HCT116 (cell line): ENCODE results near the gene KLHL40. TPM values are rescaled to one million over a fixed set of nuclear protein-coding genes. Genes with fewer than 3 reads are reported as not detected.

Source experiments
- ATAC-seq: fragments of 200-7000 bp; cut with Tn5 transposase; 2 replicates; pipeline ENCODE4 v1.9.1; 2020; ENCODE audit warnings: mild to moderate bottlenecking, moderate library complexity
- BruUV-seq: library from RNA; stranded (reverse); fragments of 400-500 nt; replicated peaks from 2 replicates; lab custom pipeline; 2021; lab: Mats Ljungman, UMichigan
- CTCF ChIA-PET: fragments of 300-600 bp; sonication (Branson Sonifier 250); formaldehyde crosslinking; loops from one replicate; lab custom pipeline; 2021; ENCODE audit warnings: antibody characterized with exemption; lab: Charles Lee
- POLR2A ChIA-PET: fragments of 300-600, 350-600 bp; sonication (Branson Sonifier 250); formaldehyde crosslinking; loops from one replicate; lab custom pipeline; 2021; ENCODE audit warnings: antibody characterized with exemption; lab: Charles Lee
- RAD21 ChIA-PET, 2 experiments: fragments of 300-600 bp; sonication (Branson Sonifier 250); formaldehyde crosslinking; loops; one replicate each; lab custom pipeline; 2023; ENCODE audit warnings: low total read pairs in 2 of 2; ENCODE audit not compliant: uncharacterized antibody in 2 of 2, unreplicated experiment in 2 of 2, low non-redundant PET in 1 of 2; lab: Charles Lee
- DNase-seq: peaks from one replicate; pipeline ENCODE4 v3.0.0-alpha.2; 2010; ENCODE audit warnings: low read depth, low spot score
- H2AFZ ChIP-seq: fragments of 200-600 bp; shearing (Covaris generic), sonication (generic); 2 replicates; pipeline ENCODE4 v1.6.1; 2017; ENCODE audit warnings: low read depth, mixed run types, mixed read lengths, antibody characterized with exemption, low read length; ENCODE audit not compliant: poor library complexity, severe bottlenecking
- H3K27ac ChIP-seq: 2 replicates; pipeline ENCODE4 v1.5.1; 2012; ENCODE audit warnings: low read depth, low read length
- H3K27me3 ChIP-seq: fragments of 200-600 bp; sonication (generic); 2 replicates; pipeline ENCODE4 v1.6.1; 2016; ENCODE audit warnings: mixed run types, low read length, mixed read lengths; ENCODE audit not compliant: insufficient read depth
- H3K36me3 ChIP-seq, 2 experiments: fragments of 200-500 bp in 1 of 2; fragments of 200-600 bp in 1 of 2; sonication (Bioruptor generic) in 1 of 2; sonication (generic) in 1 of 2; 2 replicates each; pipeline versions ENCODE4 v1.5.1 to v1.6.1; 2014 to 2016; ENCODE audit warnings: low read length in 2 of 2, inconsistent platforms in 1 of 2, mixed read lengths in 1 of 2, mixed run types in 1 of 2; ENCODE audit not compliant: insufficient read depth in 2 of 2, control insufficient read depth in 1 of 2
- H3K4me1 ChIP-seq, 2 experiments: fragments of 200-600 bp in 1 of 2; sonication (generic) in 1 of 2; 2 replicates each; pipeline versions ENCODE4 v1.5.1 to v1.6.1; 2012 to 2017; ENCODE audit warnings: low read length in 2 of 2, inconsistent platforms in 1 of 2, mild to moderate bottlenecking in 1 of 2, mixed read lengths in 1 of 2, mixed run types in 1 of 2, moderate library complexity in 1 of 2; ENCODE audit not compliant: insufficient read depth in 2 of 2, control insufficient read depth in 1 of 2
- H3K4me2 ChIP-seq: fragments of 200-600 bp; sonication (generic); 2 replicates; pipeline ENCODE4 v1.6.1; 2017; ENCODE audit warnings: mixed run types, low read length, mixed read lengths
- H3K4me3 ChIP-seq, 2 experiments: fragments of 200-600 bp in 1 of 2; sonication (generic) in 1 of 2; replicated peaks in 1 of 2; 2 replicates each; pipeline ENCODE4 v1.5.1; 2011 to 2016; ENCODE audit warnings: low read length in 2 of 2, control low read depth in 1 of 2, low read depth in 1 of 2, mild to moderate bottlenecking in 1 of 2, mixed read lengths in 1 of 2, mixed run types in 1 of 2
- H3K79me2 ChIP-seq: fragments of 200-600 bp; sonication (generic); 2 replicates; pipeline ENCODE4 v1.6.1; 2017; ENCODE audit warnings: mild to moderate bottlenecking, mixed run types, low read length, moderate library complexity, mixed read lengths; ENCODE audit not compliant: insufficient read depth
- H3K9ac ChIP-seq: fragments of 200-600 bp; sonication (generic); 2 replicates; pipeline ENCODE4 v1.6.1; 2016; ENCODE audit warnings: low read length, mixed read lengths
- H3K9me2 ChIP-seq: fragments of 200-600 bp; sonication (generic), shearing (Covaris generic); 2 replicates; pipeline ENCODE4 v1.6.1; 2017; ENCODE audit warnings: mixed run types, mild to moderate bottlenecking, moderate library complexity; ENCODE audit not compliant: insufficient read depth
- H3K9me3 ChIP-seq, 2 experiments: fragments of 200-500 bp in 1 of 2; fragments of 200-600 bp in 1 of 2; sonication (Bioruptor generic) in 1 of 2; sonication (generic) in 1 of 2; 2 replicates each; pipeline ENCODE4 v1.6.1; 2014 to 2017; ENCODE audit warnings: low read length in 2 of 2, mixed read lengths in 2 of 2, inconsistent platforms in 1 of 2, low read depth in 1 of 2, mild to moderate bottlenecking in 1 of 2, mixed run types in 1 of 2, moderate library complexity in 1 of 2; ENCODE audit not compliant: control insufficient read depth in 1 of 2, insufficient read depth in 1 of 2
- H4K20me1 ChIP-seq: fragments of 200-600 bp; sonication (generic), shearing (Covaris generic); 2 replicates; pipeline ENCODE4 v1.6.1; 2017; ENCODE audit warnings: mixed run types, mild to moderate bottlenecking, moderate library complexity; ENCODE audit not compliant: insufficient read depth
- CBX3 ChIP-seq: IDR thresholded peaks from 2 replicates; pipeline ENCODE4 v1.6.1; 2012; ENCODE audit warnings: low read depth
- EGR1 ChIP-seq: IDR thresholded peaks from 2 replicates; pipeline ENCODE4 v1.6.1; 2012; ENCODE audit warnings: low read depth
- ELF1 ChIP-seq: IDR thresholded peaks from 2 replicates; pipeline ENCODE4 v1.6.1; 2012; ENCODE audit warnings: low read depth, borderline replicate concordance
- EZH2phosphoT487 ChIP-seq: fragments of 200-600 bp; IDR thresholded peaks from 2 replicates; pipeline ENCODE4 v1.6.1; 2018; ENCODE audit warnings: antibody characterized with exemption, borderline replicate concordance
- FOSL1 ChIP-seq: IDR thresholded peaks from 2 replicates; pipeline ENCODE4 v1.6.1; 2012; ENCODE audit warnings: low read depth
- POLR2A ChIP-seq: IDR thresholded peaks from 2 replicates; pipeline ENCODE4 v1.7.0; 2011; ENCODE audit warnings: borderline replicate concordance; ENCODE audit not compliant: insufficient read depth, insufficient read length; ENCODE audit errors: extremely low read depth
- POLR2AphosphoS5 ChIP-seq: IDR thresholded peaks from 2 replicates; pipeline ENCODE4 v1.6.1; 2011; ENCODE audit warnings: mild to moderate bottlenecking, low read depth, low read length, moderate library complexity
- REST ChIP-seq: IDR thresholded peaks from 2 replicates; pipeline ENCODE4 v1.6.1; 2012; ENCODE audit warnings: low read depth
- SIN3A ChIP-seq: IDR thresholded peaks from 2 replicates; pipeline ENCODE4 v1.6.1; 2012; ENCODE audit warnings: low read depth
- SP1 ChIP-seq: IDR thresholded peaks from 2 replicates; pipeline ENCODE4 v1.6.1; 2012; ENCODE audit warnings: low read depth
- SRF ChIP-seq: IDR thresholded peaks from 2 replicates; pipeline ENCODE4 v1.6.1; 2012; ENCODE audit warnings: low read depth
- TCF7L2 ChIP-seq: IDR thresholded peaks from 2 replicates; pipeline ENCODE4 v1.7.0; 2011; ENCODE audit warnings: borderline replicate concordance, inconsistent platforms; ENCODE audit not compliant: insufficient read depth, insufficient read length; ENCODE audit errors: extremely low read depth
- YY1 ChIP-seq: IDR thresholded peaks from 2 replicates; pipeline ENCODE4 v1.6.1; 2011; ENCODE audit warnings: low read length, low read depth, moderate library complexity, mild to moderate bottlenecking; ENCODE audit not compliant: insufficient replicate concordance; ENCODE audit errors: extremely low read depth
- ZNF274 ChIP-seq: fragments of 200-500 bp; sonication (Bioruptor generic); IDR thresholded peaks from 2 replicates; pipeline ENCODE4 v1.6.1; 2014; ENCODE audit warnings: mild to moderate bottlenecking, low read depth, low read length, inconsistent platforms
- intact Hi-C: fragments of 100-400 bp; cut with micrococcal nuclease; formaldehyde crosslinking; loops from 2 replicates; pipeline ENCODE4 v1.10.0; 2022
- total RNA-seq: library from RNA; stranded (reverse); gene quantifications from one replicate; pipeline ENCODE4 v1.2.1, GENCODE V29; 2021; ENCODE audit not compliant: unreplicated experiment
- TF ChIP-seq, protein P1 (sequence below), 3 experiments: fragments of 200-600 bp in 1 of 3; sonication (generic) in 1 of 3; IDR thresholded peaks in 2 of 3; conservative IDR thresholded peaks in 1 of 3; 2 replicates each; pipeline ENCODE4 v1.5.1; 2012 to 2017; ENCODE audit warnings: low read depth in 2 of 3, low read length in 2 of 3, antibody characterized with exemption in 1 of 3, borderline replicate concordance in 1 of 3, control low read depth in 1 of 3, mild to moderate bottlenecking in 1 of 3, mixed read lengths in 1 of 3, mixed run types in 1 of 3, moderate library complexity in 1 of 3; ENCODE audit not compliant: insufficient read depth in 1 of 3
- TF ChIP-seq, protein P2 (sequence below): IDR thresholded peaks from 2 replicates; pipeline ENCODE4 v1.6.1; 2012

Gene KLHL40
- total RNA-seq, 1 experiment from 2014 or later = not detected

DNA sequence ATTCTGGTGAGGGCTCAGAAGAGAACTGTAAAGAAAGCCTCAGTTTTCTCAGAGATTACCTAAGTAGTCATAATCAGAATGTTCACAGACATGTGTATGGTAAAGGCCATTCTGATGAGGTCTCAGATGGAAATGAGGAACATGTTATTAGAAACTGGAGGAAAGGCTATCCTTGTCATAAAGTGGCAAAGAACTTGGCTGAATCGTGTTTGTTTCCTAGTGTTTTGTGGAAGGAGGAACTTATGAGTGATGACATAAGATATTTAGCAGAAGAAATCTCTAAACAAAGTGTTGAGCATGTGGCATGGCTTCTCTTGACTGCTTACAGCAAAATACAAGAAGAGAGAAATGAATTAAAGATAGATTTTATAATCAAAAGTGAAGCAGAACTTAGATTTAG is 12.8 kb upstream of the KLHL40 start (continued):
- TF ChIP-seq, protein P1, sequence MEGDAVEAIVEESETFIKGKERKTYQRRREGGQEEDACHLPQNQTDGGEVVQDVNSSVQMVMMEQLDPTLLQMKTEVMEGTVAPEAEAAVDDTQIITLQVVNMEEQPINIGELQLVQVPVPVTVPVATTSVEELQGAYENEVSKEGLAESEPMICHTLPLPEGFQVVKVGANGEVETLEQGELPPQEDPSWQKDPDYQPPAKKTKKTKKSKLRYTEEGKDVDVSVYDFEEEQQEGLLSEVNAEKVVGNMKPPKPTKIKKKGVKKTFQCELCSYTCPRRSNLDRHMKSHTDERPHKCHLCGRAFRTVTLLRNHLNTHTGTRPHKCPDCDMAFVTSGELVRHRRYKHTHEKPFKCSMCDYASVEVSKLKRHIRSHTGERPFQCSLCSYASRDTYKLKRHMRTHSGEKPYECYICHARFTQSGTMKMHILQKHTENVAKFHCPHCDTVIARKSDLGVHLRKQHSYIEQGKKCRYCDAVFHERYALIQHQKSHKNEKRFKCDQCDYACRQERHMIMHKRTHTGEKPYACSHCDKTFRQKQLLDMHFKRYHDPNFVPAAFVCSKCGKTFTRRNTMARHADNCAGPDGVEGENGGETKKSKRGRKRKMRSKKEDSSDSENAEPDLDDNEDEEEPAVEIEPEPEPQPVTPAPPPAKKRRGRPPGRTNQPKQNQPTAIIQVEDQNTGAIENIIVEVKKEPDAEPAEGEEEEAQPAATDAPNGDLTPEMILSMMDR (IDR thresholded peaks at IDR 0.05 in 2 of 3, conservative IDR thresholded peaks at IDR 0.05 in 1 of 3; ENCODE audit: borderline replicate concordance in 1 of 3, insufficient read depth in 1 of 3, low read depth in 2 of 3, low read length in 2 of 3) = no peak
- no peak for TF ChIP-seq YY1

DNA sequence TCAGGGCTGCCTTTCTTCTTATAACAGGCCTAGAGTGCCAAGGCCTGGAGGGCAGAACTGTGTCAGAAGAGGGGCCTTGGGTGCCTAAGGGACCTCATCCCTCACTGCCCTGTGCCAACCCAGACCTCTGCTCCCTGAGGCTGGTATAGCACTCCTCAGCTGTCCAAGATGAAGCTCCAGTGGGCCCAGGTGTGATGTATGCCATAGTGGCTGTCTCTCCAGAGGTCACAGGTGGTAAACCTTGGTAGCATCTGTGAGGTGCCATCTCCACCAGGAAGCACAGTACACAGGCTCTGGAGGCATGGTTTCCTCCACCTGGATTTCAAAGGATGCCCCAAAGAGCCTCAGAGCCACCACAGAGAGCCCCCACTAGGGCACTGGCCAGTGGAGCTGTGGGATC is 12.3 kb upstream of the KLHL40 start:
- Histone ChIP-seq H3K36me3 (no peaks in the 10 kb centered on the region), H3K9me3 (peaks cover 0 to 10% of the 10 kb centered on the region in 2 experiments; a peak in 1 of 4 replicates), H3K4me2 (no peak overlapping the region), H3K9ac (no peak overlapping the region), H4K20me1 (no peaks in the 10 kb centered on the region), H2AFZ (no peak overlapping the region), H3K79me2 (no peaks in the 10 kb centered on the region), H3K27ac (no peak overlapping the region), H3K27me3 (no peaks in the 10 kb centered on the region), H3K4me3 (no peak overlapping the region), H3K9me2 (no peaks in the 10 kb centered on the region), H3K4me1 (no peaks in the 10 kb centered on the region)
- intact Hi-C loops = no loop called here
- ChIA-PET CTCF (no interaction called here), RAD21 (no interaction called here), POLR2A (no interaction called here)
- DNase-seq (no peak), ATAC-seq (no peak)
- no TSS peak for BruUV-seq
- TF ChIP-seq REST (no peak), SIN3A (no peak), POLR2A (no peak), ZNF274 (no peak), EZH2phosphoT487 (no peak), POLR2AphosphoS5 (no peak), EGR1 (no peak), TCF7L2 (no peak), ELF1 (no peak), FOSL1 (no peak), SP1 (no peak), SRF (no peak), CBX3 (no peak)
- TF ChIP-seq, protein P2, sequence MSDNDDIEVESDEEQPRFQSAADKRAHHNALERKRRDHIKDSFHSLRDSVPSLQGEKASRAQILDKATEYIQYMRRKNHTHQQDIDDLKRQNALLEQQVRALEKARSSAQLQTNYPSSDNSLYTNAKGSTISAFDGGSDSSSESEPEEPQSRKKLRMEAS = no peak
- TF ChIP-seq, protein P1 (IDR thresholded peaks at IDR 0.05 in 2 of 3, conservative IDR thresholded peaks at IDR 0.05 in 1 of 3; ENCODE audit: borderline replicate concordance in 1 of 3, insufficient read depth in 1 of 3, low read depth in 2 of 3, low read length in 2 of 3) = no peak
